SH-SY5Y (cell line): ENCODE data around the gene LIX1.

Source experiments
- GATA2 ChIP-seq: IDR thresholded peaks from 2 replicates; pipeline ENCODE4 v1.6.1; 2011; ENCODE audit warnings: mild to moderate bottlenecking, low read depth, low read length
- GATA3 ChIP-seq: IDR thresholded peaks from 2 replicates; pipeline ENCODE4 v1.6.1; 2011; ENCODE audit warnings: low read depth, mild to moderate bottlenecking, low read length, moderate library complexity

DNA sequence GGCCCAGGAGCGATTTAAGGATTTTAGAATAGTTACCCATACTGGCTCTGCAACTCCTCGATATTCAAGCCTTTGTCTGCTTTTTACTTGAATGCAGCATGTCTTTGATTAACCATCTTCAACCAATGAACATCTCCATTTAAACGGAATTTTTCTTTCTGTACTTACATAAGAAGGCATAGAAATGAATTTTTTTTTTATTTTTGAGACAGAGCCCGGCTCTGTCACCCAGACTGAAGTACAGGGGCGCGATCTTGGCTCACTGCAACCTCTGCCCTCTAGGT lies 41.5 kb upstream of the LIX1 start:
- TF ChIP-seq GATA2 (no peak), GATA3 (no peak)
